ENCODE measurements around the gene GRIN2A. TPM values are rescaled to one million over a fixed set of nuclear protein-coding genes. Genes with fewer than 3 reads are reported as not detected.

GRIN2A gene
- total RNA-seq, 1 donor from 2014 or later = under 0.01 TPM

DNA sequence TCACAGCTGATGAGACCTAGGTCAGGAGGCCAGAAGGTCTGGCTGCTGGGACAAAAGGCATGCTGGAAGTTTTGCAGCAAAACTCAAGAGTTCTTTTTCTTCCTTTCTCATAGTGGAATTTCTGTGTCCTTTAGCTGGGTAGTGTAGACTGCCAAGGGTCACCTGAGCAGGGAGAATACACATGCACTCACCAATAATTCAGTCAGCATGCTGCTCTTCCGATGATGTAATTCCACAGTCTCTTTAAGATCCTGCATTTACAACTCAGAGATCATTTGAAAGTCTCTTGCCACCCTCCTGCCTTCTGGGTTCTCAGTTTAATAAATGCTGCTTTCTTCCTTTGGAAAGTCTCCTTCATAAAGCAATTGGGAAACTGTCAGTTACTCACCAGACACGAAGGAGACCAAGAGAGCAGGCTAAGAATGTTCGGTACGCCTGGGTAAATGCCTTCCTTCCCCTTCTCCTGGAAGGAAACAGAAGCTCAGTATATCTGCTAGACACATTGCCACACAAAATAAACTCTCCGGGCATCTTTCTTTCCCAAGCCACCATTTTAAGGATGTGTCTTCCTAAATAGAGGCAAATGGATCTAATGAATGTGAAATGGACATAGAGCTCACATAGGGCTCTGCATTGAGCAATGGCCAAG lies 473.1 kb downstream of the GRIN2A start:
- Histone ChIP-seq H3K36me3 (ENCODE audit: control insufficient read depth, insufficient read depth, low read length) (no peaks in the 10 kb centered on the region), H3K27me3 (ENCODE audit: control insufficient read depth, insufficient read depth, low read length) (no peaks in the 10 kb centered on the region), H3K4me3 (ENCODE audit: low read depth, low read length) (no peak overlapping the region)
- no peak for DNase-seq (ENCODE audit: low read depth)
- TF ChIP-seq, protein P1, sequence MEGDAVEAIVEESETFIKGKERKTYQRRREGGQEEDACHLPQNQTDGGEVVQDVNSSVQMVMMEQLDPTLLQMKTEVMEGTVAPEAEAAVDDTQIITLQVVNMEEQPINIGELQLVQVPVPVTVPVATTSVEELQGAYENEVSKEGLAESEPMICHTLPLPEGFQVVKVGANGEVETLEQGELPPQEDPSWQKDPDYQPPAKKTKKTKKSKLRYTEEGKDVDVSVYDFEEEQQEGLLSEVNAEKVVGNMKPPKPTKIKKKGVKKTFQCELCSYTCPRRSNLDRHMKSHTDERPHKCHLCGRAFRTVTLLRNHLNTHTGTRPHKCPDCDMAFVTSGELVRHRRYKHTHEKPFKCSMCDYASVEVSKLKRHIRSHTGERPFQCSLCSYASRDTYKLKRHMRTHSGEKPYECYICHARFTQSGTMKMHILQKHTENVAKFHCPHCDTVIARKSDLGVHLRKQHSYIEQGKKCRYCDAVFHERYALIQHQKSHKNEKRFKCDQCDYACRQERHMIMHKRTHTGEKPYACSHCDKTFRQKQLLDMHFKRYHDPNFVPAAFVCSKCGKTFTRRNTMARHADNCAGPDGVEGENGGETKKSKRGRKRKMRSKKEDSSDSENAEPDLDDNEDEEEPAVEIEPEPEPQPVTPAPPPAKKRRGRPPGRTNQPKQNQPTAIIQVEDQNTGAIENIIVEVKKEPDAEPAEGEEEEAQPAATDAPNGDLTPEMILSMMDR (IDR thresholded peaks at IDR 0.05; ENCODE audit: insufficient read depth, low read length, poor library complexity, severe bottlenecking) = no peak

- Histone ChIP-seq H3K27me3 (ENCODE audit: control insufficient read depth, insufficient read depth, low read length) (no peaks in the 10 kb centered on the region), H3K4me3 (ENCODE audit: low read depth, low read length) (no peak overlapping the region), H3K36me3 (ENCODE audit: control insufficient read depth, insufficient read depth, low read length) (no peaks in the 10 kb centered on the region)
- TF ChIP-seq, protein P1 (IDR thresholded peaks at IDR 0.05; ENCODE audit: insufficient read depth, low read length, poor library complexity, severe bottlenecking) = no peak
- DNase-seq (ENCODE audit: low read depth) = no peak
These were observed 475.9 kb downstream of the GRIN2A start for GRCh38 chr16:9706217-9706836.

- DNase-seq (ENCODE audit: low read depth) = no peak
- H3K36me3 ChIP-seq (ENCODE audit: control insufficient read depth, insufficient read depth, low read length) = no peaks in the 10 kb centered on the region
- no peaks in the 10 kb centered on the region for H3K27me3 ChIP-seq (ENCODE audit: control insufficient read depth, insufficient read depth, low read length)
- TF ChIP-seq, protein P1 (IDR thresholded peaks at IDR 0.05; ENCODE audit: insufficient read depth, low read length, poor library complexity, severe bottlenecking) = no peak
- no peak overlapping the region for H3K4me3 ChIP-seq (ENCODE audit: low read depth, low read length)
These were observed 478.5 kb downstream of the GRIN2A start for GRCh38 chr16:9703731-9704130.

Other genes with a start within 250 kb of the GRIN2A start
- gene ATF7IP2, start 203.6 kb upstream of the GRIN2A start, total RNA-seq = 4.6 and 6.5 TPM in 2 replicates